DND-41 (cell line): Measurements from ENCODE around the gene SRSF9.
"Not testable (repeated sequence)": the region's sequence is repeated elsewhere in the genome, so short reads cannot be mapped to it uniquely, and the experiment has no call there.

Experiments used
- ATAC-seq: fragments of 200-7000 bp; cut with Tn5 transposase; 3 replicates; pipeline ENCODE4 v1.9.1; 2021; ENCODE audit warnings: low read depth; ENCODE audit not compliant: insufficient read depth
- DNase-seq: peaks from one replicate; pipeline ENCODE4 v3.0.0-alpha.2; 2020
- H2AFZ ChIP-seq: 2 replicates; pipeline ENCODE4 v1.6.0; 2012; ENCODE audit warnings: low read depth, low read length
- H3K27ac ChIP-seq: 2 replicates; pipeline ENCODE4 v1.5.1; 2012; ENCODE audit warnings: low read length, inconsistent platforms
- H3K27me3 ChIP-seq: fragments of 200-600 bp; sonication (generic); 2 replicates; pipeline ENCODE4 v1.6.0; 2012; ENCODE audit warnings: low read length, mild to moderate bottlenecking, inconsistent platforms; ENCODE audit not compliant: insufficient read depth, poor library complexity
- H3K36me3 ChIP-seq: 2 replicates; pipeline ENCODE4 v1.5.1; 2012; ENCODE audit warnings: low read length, inconsistent platforms; ENCODE audit not compliant: insufficient read depth
- H3K4me1 ChIP-seq: 2 replicates; pipeline ENCODE4 v1.5.1; 2012; ENCODE audit warnings: mild to moderate bottlenecking, low read length; ENCODE audit not compliant: insufficient read depth
- H3K4me2 ChIP-seq: 2 replicates; pipeline ENCODE4 v1.6.0; 2012; ENCODE audit warnings: mild to moderate bottlenecking, moderate library complexity, low read length, inconsistent platforms; ENCODE audit not compliant: insufficient read depth
- H3K4me3 ChIP-seq, 2 experiments: fragments of 200-600 bp in 1 of 2; shearing (Covaris generic) in 1 of 2; 2 replicates each; pipeline ENCODE4 v1.5.1; 2012 to 2016; ENCODE audit warnings: inconsistent platforms in 2 of 2, low read length in 2 of 2, mild to moderate bottlenecking in 2 of 2, low read depth in 1 of 2, moderate library complexity in 1 of 2
- H3K79me2 ChIP-seq: 2 replicates; pipeline ENCODE4 v1.6.0; 2012; ENCODE audit warnings: low read length, inconsistent platforms; ENCODE audit not compliant: insufficient read depth
- H3K9ac ChIP-seq: 2 replicates; pipeline ENCODE4 v1.6.0; 2012; ENCODE audit warnings: low read depth, mild to moderate bottlenecking, inconsistent platforms, low read length, moderate library complexity
- H3K9me3 ChIP-seq: 2 replicates; pipeline ENCODE4 v1.5.1; 2012; ENCODE audit warnings: low read length, moderate library complexity, mild to moderate bottlenecking, inconsistent platforms; ENCODE audit not compliant: insufficient read depth, severe bottlenecking
- H4K20me1 ChIP-seq: 2 replicates; pipeline ENCODE4 v1.6.0; 2012; ENCODE audit warnings: low read length; ENCODE audit not compliant: insufficient read depth
- EZH2 ChIP-seq: IDR thresholded peaks from 3 replicates; pipeline ENCODE4 v1.6.1; 2012; ENCODE audit warnings: borderline replicate concordance, low read depth, mild to moderate bottlenecking, moderate library complexity, low read length, inconsistent platforms; ENCODE audit not compliant: severe bottlenecking
- TF ChIP-seq, protein P1 (sequence below): IDR thresholded peaks from 2 replicates; pipeline ENCODE4 v1.5.1; 2012; ENCODE audit warnings: borderline replicate concordance, low read length, moderate library complexity, mild to moderate bottlenecking; ENCODE audit not compliant: poor library complexity, severe bottlenecking; ENCODE audit errors: extremely low read depth

The SRSF9 gene

DNA sequence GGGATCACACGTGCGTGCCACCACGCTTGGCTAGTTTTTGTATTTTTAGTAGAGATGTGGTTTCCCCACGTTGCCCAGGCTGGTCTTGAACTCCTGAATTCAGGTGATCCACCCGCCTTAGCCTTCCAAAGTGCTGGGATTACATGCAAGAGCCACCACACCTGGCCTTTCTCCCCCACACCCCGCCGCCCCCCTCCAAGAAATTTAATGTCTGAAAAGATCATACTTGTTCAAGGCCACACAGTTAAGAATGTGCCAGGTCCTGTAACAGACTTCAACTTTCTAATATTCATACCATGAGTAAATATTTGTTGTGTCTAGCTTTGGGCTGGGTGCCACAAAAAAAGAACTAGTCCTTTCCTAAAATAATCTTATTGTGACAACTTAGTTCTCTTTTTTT lies 14.2 kb downstream of the SRSF9 start:
- ATAC-seq (no peak), DNase-seq (no peak)
- Histone ChIP-seq H2AFZ (no peak overlapping the region), H4K20me1 (peaks cover 24% of the 10 kb centered on the region), H3K9ac (no peak overlapping the region), H3K4me2 (no peak overlapping the region), H3K4me3 (no peak overlapping the region), H3K79me2 (peaks cover 30% of the 10 kb centered on the region), H3K9me3 (no peaks in the 10 kb centered on the region), H3K4me1 (no peaks in the 10 kb centered on the region), H3K27me3 (no peaks in the 10 kb centered on the region), H3K36me3 (peaks cover 71% of the 10 kb centered on the region), H3K27ac (no peak overlapping the region)
- TF ChIP-seq, protein P1, sequence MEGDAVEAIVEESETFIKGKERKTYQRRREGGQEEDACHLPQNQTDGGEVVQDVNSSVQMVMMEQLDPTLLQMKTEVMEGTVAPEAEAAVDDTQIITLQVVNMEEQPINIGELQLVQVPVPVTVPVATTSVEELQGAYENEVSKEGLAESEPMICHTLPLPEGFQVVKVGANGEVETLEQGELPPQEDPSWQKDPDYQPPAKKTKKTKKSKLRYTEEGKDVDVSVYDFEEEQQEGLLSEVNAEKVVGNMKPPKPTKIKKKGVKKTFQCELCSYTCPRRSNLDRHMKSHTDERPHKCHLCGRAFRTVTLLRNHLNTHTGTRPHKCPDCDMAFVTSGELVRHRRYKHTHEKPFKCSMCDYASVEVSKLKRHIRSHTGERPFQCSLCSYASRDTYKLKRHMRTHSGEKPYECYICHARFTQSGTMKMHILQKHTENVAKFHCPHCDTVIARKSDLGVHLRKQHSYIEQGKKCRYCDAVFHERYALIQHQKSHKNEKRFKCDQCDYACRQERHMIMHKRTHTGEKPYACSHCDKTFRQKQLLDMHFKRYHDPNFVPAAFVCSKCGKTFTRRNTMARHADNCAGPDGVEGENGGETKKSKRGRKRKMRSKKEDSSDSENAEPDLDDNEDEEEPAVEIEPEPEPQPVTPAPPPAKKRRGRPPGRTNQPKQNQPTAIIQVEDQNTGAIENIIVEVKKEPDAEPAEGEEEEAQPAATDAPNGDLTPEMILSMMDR: no peak
- TF ChIP-seq EZH2: no peak

DNA sequence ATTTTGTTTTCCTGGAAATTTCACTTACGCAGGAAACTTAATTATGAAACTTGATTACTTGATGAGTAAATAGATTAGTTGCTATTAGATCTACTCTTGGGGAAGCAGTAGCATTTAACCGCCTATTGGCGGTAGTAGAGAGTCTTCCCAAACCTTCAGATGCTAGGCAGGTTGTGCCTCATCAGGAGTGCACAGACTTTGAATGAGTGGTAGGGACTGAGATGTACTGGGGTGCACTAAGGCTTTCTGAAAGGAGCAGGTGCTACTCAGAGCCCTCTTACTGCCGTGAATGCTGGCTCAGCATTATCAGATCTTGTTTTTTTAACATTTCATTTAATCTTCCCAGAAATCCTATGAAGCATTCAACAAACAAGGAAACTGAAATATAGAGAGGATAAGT lies 15.6 kb downstream of the SRSF9 start:
- Histone ChIP-seq H3K9ac (no peak overlapping the region), H3K27me3 (no peaks in the 10 kb centered on the region), H3K4me2 (no peak overlapping the region), H3K79me2 (peaks cover 35% of the 10 kb centered on the region), H2AFZ (no peak overlapping the region), H3K9me3 (no peaks in the 10 kb centered on the region), H3K4me1 (no peaks in the 10 kb centered on the region), H3K36me3 (peaks cover 73% of the 10 kb centered on the region), H4K20me1 (peaks cover 24% of the 10 kb centered on the region), H3K27ac (no peak overlapping the region), H3K4me3 (no peak overlapping the region)
- ATAC-seq: peak; percentile 84
- no peak for TF ChIP-seq EZH2
- TF ChIP-seq, protein P1: peak; percentile 78
- DNase-seq: peak; percentile 36

DNA sequence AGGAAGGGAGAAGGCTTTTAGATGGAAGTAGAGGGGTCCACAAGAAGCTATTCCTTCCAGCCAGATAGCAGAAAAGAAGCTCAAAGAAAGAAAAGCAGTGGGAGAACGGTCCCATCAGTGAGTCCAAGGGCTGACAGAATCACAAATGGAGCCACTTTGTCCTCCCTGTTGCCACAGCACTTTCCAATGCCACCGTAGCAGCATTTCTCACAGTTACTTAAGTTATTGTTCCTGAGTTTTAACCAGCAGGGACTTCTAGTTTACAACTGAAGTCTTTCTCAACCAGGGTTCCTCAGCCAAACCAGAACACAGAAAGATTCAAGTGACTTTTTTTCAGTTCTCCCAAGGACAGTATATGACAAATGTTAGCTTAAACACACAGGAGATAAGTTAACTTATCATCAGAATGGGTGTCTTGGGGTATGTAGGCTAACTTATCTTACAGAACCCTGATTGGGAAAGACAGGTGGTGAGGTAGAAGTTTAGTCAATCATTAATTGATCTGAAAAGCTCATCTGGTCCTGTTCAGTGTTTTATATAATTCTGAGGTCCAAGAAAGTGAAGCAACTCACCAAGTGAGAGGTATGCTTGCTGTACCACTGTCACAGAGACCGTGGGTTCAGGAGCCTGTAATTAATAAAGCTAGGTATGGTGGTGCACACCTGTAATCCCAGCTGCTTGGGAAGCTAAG lies 16.3 kb downstream of the SRSF9 start:
- Histone ChIP-seq H3K9me3 (no peaks in the 10 kb centered on the region), H3K36me3 (peaks cover 68% of the 10 kb centered on the region), H3K27ac (no peak overlapping the region), H3K79me2 (peaks cover 43% of the 10 kb centered on the region), H3K4me3 (no peak overlapping the region), H3K4me1 (peaks cover 5% of the 10 kb centered on the region), H4K20me1 (peaks cover 24% of the 10 kb centered on the region), H2AFZ (no peak overlapping the region), H3K27me3 (no peaks in the 10 kb centered on the region), H3K4me2 (no peak overlapping the region), H3K9ac (no peak overlapping the region)
- TF ChIP-seq, protein P1: no peak
- TF ChIP-seq EZH2: no peak
- DNase-seq (no peak), ATAC-seq (no peak)

DNA sequence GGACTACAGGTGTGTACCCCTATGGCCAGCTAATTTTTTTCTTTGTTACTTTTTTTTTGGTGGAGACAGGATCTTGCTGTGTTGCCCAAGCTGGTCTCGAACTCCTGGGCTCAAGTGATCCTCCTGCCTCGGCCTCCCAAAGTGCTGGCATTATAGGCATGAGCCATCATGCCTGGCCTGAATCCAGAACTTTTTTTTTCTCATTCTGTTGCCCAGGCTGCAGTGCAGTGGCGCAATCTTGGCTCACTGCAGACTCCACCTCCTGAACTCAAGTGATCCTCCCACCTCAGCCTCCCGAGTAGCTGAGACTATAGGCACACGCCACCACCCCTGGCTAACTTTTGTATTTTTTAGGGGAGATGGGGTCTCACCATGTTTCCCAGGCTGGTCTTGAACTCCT lies 17.0 kb downstream of the SRSF9 start:
- Histone ChIP-seq H3K36me3 (peaks cover 68% of the 10 kb centered on the region), H3K4me1 (peaks cover 12% of the 10 kb centered on the region), H3K79me2 (peaks cover 49% of the 10 kb centered on the region), H4K20me1 (peaks cover 24% of the 10 kb centered on the region)
- not testable (repeated sequence) for H3K27ac ChIP-seq, H3K4me3 ChIP-seq, H3K4me2 ChIP-seq, H3K9me3 ChIP-seq, DNase-seq, H2AFZ ChIP-seq, H3K9ac ChIP-seq, ATAC-seq, H3K27me3 ChIP-seq
